Type B pancreatic cell (in vitro differentiated cells): ENCODE data around the gene SNN. TPM values are rescaled to one million over a fixed set of nuclear protein-coding genes. Genes with fewer than 3 reads are reported as not detected.

Experiments
- DNase-seq: peaks from one replicate; pipeline ENCODE4 v3.0.0; 2021; ENCODE audit warnings: mixed read lengths; ENCODE audit not compliant: unreplicated experiment; ENCODE audit errors: extremely low spot score
- H3K27ac Mint-ChIP-seq: 2 replicates; pipeline ENCODE4 v1.8.0; 2021; ENCODE audit warnings: mild to moderate bottlenecking, mixed read lengths
- H3K27me3 Mint-ChIP-seq: 2 replicates; pipeline ENCODE4 v1.8.0; 2021; ENCODE audit warnings: mixed read lengths
- H3K36me3 Mint-ChIP-seq: 2 replicates; pipeline ENCODE4 v1.8.0; 2021; ENCODE audit warnings: mixed read lengths
- H3K4me1 Mint-ChIP-seq: one replicate; pipeline ENCODE4 v1.8.0; 2021; ENCODE audit warnings: mixed read lengths; ENCODE audit not compliant: unreplicated experiment
- H3K4me3 Mint-ChIP-seq: 2 replicates; pipeline ENCODE4 v1.8.0; 2021; ENCODE audit warnings: mild to moderate bottlenecking, mixed read lengths
- H3K9me3 Mint-ChIP-seq: 2 replicates; pipeline ENCODE4 v1.8.0; 2021; ENCODE audit warnings: mixed read lengths
- total RNA-seq: library from RNA; stranded (reverse); gene quantifications from 2 replicates; pipeline ENCODE4 v1.2.1, GENCODE V29; 2021; ENCODE audit warnings: low replicate concordance
- TF ChIP-seq, protein P1 (sequence below): fragments of 200-600 bp; sonication (generic); conservative IDR thresholded peaks from 2 replicates; pipeline ENCODE4 v1.5.0; 2021; ENCODE audit warnings: antibody characterized with exemption, mild to moderate bottlenecking

Gene SNN
- total RNA-seq, 1 donor from 2014 or later = 44.0 TPM

GRCh38 chr16:11708421-11708820 is 40.2 kb downstream of the SNN start:
- no peak overlapping the region for H3K27ac Mint-ChIP-seq
- H3K4me1 Mint-ChIP-seq = peaks cover 12% of the 10 kb centered on the region
- H3K27me3 Mint-ChIP-seq = no peaks in the 10 kb centered on the region
- H3K4me3 Mint-ChIP-seq = no peak overlapping the region
- no peak for DNase-seq
- H3K36me3 Mint-ChIP-seq = peaks cover 17% of the 10 kb centered on the region
- H3K9me3 Mint-ChIP-seq = no peaks in the 10 kb centered on the region
- TF ChIP-seq, protein P1, sequence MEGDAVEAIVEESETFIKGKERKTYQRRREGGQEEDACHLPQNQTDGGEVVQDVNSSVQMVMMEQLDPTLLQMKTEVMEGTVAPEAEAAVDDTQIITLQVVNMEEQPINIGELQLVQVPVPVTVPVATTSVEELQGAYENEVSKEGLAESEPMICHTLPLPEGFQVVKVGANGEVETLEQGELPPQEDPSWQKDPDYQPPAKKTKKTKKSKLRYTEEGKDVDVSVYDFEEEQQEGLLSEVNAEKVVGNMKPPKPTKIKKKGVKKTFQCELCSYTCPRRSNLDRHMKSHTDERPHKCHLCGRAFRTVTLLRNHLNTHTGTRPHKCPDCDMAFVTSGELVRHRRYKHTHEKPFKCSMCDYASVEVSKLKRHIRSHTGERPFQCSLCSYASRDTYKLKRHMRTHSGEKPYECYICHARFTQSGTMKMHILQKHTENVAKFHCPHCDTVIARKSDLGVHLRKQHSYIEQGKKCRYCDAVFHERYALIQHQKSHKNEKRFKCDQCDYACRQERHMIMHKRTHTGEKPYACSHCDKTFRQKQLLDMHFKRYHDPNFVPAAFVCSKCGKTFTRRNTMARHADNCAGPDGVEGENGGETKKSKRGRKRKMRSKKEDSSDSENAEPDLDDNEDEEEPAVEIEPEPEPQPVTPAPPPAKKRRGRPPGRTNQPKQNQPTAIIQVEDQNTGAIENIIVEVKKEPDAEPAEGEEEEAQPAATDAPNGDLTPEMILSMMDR = no peak

DNA sequence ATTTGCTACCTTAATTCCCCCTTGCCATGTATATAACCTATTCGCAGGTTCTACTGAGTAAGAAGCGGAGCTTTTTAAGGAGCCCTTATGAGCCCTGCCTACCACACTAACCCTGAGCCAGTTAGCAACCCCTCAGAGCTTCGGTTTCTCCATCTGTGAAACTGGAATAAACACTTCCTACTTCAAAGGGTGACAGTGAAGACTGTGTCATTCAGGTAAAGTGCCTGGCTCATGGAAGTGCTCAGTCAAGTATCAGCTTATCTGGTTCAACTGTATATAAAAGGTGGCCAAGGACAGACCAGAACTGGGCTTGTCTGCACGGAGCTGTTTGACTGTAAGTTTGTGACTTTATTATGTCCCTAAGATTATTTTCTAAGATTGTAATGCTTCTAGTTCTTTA is 43.4 kb downstream of the SNN start:
- TF ChIP-seq, protein P1 = no peak
- H3K27ac Mint-ChIP-seq = no peak overlapping the region
- peaks cover 19% of the 10 kb centered on the region for H3K4me1 Mint-ChIP-seq
- H3K36me3 Mint-ChIP-seq = peaks cover 18% of the 10 kb centered on the region
- H3K4me3 Mint-ChIP-seq = no peak overlapping the region
- no peak for DNase-seq
- H3K9me3 Mint-ChIP-seq = no peaks in the 10 kb centered on the region
- no peaks in the 10 kb centered on the region for H3K27me3 Mint-ChIP-seq

GRCh38 chr16:11712122-11712521 is 43.9 kb downstream of the SNN start:
- H3K9me3 Mint-ChIP-seq = no peaks in the 10 kb centered on the region
- peaks cover 18% of the 10 kb centered on the region for H3K36me3 Mint-ChIP-seq
- no peaks in the 10 kb centered on the region for H3K27me3 Mint-ChIP-seq

DNA sequence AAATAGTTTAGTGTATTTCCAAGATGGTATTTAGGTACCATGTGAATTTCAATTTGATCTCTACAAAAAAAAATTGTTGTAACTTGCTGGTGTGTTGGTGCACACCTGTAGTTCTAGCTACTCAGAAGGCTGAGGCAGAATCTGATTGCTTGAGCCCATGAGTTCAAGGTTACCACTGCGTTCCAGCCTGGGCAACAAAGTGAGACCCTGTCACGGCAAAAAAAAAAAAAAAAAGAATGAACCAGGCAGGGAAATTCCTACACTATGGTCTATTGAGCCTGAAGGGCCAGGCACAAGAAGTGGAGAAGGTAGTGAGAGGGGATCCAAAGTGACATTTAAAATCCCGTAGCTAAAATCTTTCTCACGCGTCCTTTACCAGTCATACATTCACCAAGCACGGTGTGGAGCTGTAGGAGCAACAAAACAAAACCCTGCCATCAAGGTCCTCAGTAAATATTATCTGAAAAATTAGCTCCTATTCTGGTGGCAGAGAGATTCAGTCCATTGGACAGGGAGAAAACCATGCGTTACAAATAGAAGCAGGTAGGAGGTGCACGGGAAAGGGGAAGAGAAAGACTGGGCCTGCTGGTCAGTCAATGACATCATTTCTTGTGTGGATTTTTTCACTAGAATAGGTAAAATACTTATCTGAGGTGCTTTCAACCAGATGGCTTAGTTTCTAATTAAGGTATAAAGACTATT is 47.1 kb downstream of the SNN start:
- peak overlapping the region; percentile 26 for H3K4me3 Mint-ChIP-seq
- DNase-seq = no peak
- H3K27me3 Mint-ChIP-seq = no peaks in the 10 kb centered on the region
- peaks cover 13% of the 10 kb centered on the region for H3K36me3 Mint-ChIP-seq
- peak overlapping the region; percentile 10 for H3K27ac Mint-ChIP-seq
- no peaks in the 10 kb centered on the region for H3K9me3 Mint-ChIP-seq
- TF ChIP-seq, protein P1 = no peak
- peaks cover 30% of the 10 kb centered on the region for H3K4me1 Mint-ChIP-seq

More at GRCh38 chr16:11712122-11712521, 43.9 kb downstream of the SNN start:
- TF ChIP-seq, protein P1 = no peak
- no peak overlapping the region for H3K27ac Mint-ChIP-seq
- DNase-seq = no peak
- H3K4me3 Mint-ChIP-seq = no peak overlapping the region
- peaks cover 21% of the 10 kb centered on the region for H3K4me1 Mint-ChIP-seq

GRCh38 chr16:11716336-11716735 is 48.1 kb downstream of the SNN start:
- Mint-ChIP-seq H3K27me3 (no peaks in the 10 kb centered on the region), H3K9me3 (no peaks in the 10 kb centered on the region), H3K27ac (no peak overlapping the region), H3K4me1 (peaks cover 26% of the 10 kb centered on the region), H3K4me3 (no peak overlapping the region), H3K36me3 (peaks cover 12% of the 10 kb centered on the region)
- DNase-seq = no peak
- TF ChIP-seq, protein P1 = no peak
